DOHH2 (cell line): ENCODE results near the gene GPX1.

ENCODE experiments used
- EZH2phosphoT487 ChIP-seq: fragments of 200-600 bp; sonication (generic); IDR thresholded peaks from 2 replicates; pipeline ENCODE4 v1.6.1; 2017; ENCODE audit warnings: borderline replicate concordance, mild to moderate bottlenecking, antibody characterized with exemption, low read length, moderate library complexity, mixed read lengths
- TF ChIP-seq, protein P1 (sequence below): fragments of 200-600 bp; sonication (generic); IDR thresholded peaks from one replicate; pipeline ENCODE4 v1.5.1; 2014; ENCODE audit warnings: antibody characterized with exemption, mild to moderate bottlenecking, low read depth, low read length; ENCODE audit not compliant: poor library complexity, severe bottlenecking

DNA sequence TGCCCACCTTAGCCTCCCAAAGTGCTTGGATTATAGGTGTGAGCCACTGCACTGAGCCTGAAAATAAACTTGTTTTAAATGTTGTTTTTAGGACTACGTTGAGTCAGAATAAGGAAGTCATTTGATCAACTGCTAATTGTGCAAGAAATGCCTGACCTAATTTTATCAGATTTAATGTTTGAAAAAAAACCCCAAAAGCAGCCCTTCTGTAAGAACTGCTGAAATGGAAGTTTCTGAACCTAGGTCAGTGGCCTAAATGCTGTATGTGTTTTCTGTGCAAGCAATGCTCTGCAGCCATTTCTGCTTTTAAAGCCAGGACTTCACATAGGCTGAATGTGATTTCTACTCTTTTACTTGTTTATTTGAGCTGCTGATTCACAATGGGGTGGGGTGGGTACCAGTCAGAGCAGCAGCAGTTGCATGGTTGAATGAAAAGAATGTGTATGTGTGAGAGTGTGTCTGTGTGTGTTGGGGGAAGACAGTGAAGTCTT lies 6.6 kb downstream of the GPX1 start:
- TF ChIP-seq, protein P1, sequence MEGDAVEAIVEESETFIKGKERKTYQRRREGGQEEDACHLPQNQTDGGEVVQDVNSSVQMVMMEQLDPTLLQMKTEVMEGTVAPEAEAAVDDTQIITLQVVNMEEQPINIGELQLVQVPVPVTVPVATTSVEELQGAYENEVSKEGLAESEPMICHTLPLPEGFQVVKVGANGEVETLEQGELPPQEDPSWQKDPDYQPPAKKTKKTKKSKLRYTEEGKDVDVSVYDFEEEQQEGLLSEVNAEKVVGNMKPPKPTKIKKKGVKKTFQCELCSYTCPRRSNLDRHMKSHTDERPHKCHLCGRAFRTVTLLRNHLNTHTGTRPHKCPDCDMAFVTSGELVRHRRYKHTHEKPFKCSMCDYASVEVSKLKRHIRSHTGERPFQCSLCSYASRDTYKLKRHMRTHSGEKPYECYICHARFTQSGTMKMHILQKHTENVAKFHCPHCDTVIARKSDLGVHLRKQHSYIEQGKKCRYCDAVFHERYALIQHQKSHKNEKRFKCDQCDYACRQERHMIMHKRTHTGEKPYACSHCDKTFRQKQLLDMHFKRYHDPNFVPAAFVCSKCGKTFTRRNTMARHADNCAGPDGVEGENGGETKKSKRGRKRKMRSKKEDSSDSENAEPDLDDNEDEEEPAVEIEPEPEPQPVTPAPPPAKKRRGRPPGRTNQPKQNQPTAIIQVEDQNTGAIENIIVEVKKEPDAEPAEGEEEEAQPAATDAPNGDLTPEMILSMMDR, result no peak
- TF ChIP-seq EZH2phosphoT487, result no peak
